ENCODE data around the gene ZFAND3.
"Not testable (repeated sequence)": the region's sequence is repeated elsewhere in the genome, so short reads cannot be mapped to it uniquely, and the experiment has no call there.

The ZFAND3 gene

GRCh38 chr6:37878150-37878710 lies 58.7 kb downstream of the ZFAND3 start:
- DNase-seq: peak; percentile 83
- H3K27ac ChIP-seq: peak overlapping the region; percentile 31
- 0 out of 2 replicates have a peak, but pooled peaks cover 2% of the 10 kb centered on the region for H3K36me3 ChIP-seq
- no peaks in the 10 kb centered on the region for H3K9me3 ChIP-seq (ENCODE audit: severe bottlenecking)
- no peaks in the 10 kb centered on the region for H3K27me3 ChIP-seq (ENCODE audit: insufficient read depth, low read depth, severe bottlenecking)
- no peak for TF ChIP-seq CTCF (IDR thresholded peaks at IDR 0.05; ENCODE audit: low read depth, low read length)
- peak overlapping the region; percentile 8; the same call in 1 of the 2 replicates for H3K4me3 ChIP-seq (ENCODE audit: low read depth, low read length)

GRCh38 chr6:37880602-37881001 lies 61.1 kb downstream of the ZFAND3 start:
- not testable (repeated sequence) for H3K27me3 ChIP-seq (ENCODE audit: insufficient read depth, low read depth, severe bottlenecking); H3K4me3 ChIP-seq (ENCODE audit: low read depth, low read length); H3K27ac ChIP-seq; DNase-seq; H3K9me3 ChIP-seq (ENCODE audit: severe bottlenecking); H3K36me3 ChIP-seq

GRCh38 chr6:37882292-37882691 lies 62.8 kb downstream of the ZFAND3 start:
- no peaks in the 10 kb centered on the region for H3K36me3 ChIP-seq
- no peak overlapping the region for H3K4me3 ChIP-seq (ENCODE audit: low read depth, low read length)
- no peaks in the 10 kb centered on the region for H3K9me3 ChIP-seq (ENCODE audit: severe bottlenecking)
- H3K27ac ChIP-seq: no peak overlapping the region
- TF ChIP-seq CTCF (IDR thresholded peaks at IDR 0.05; ENCODE audit: low read depth, low read length): no peak
- no peaks in the 10 kb centered on the region for H3K27me3 ChIP-seq (ENCODE audit: insufficient read depth, low read depth, severe bottlenecking)
- DNase-seq: no peak

- Histone ChIP-seq H3K4me3 (ENCODE audit: low read depth, low read length) (no peak overlapping the region), H3K27me3 (ENCODE audit: insufficient read depth, low read depth, severe bottlenecking) (no peaks in the 10 kb centered on the region), H3K9me3 (ENCODE audit: severe bottlenecking) (no peaks in the 10 kb centered on the region), H3K27ac (no peak overlapping the region), H3K36me3 (no peaks in the 10 kb centered on the region)
- no peak for DNase-seq
- TF ChIP-seq CTCF (IDR thresholded peaks at IDR 0.05; ENCODE audit: low read depth, low read length): no peak
Measured at GRCh38 chr6:37882724-37883413, 63.3 kb downstream of the ZFAND3 start.

- Histone ChIP-seq H3K27ac (no peak overlapping the region), H3K9me3 (ENCODE audit: severe bottlenecking) (no peaks in the 10 kb centered on the region)
- TF ChIP-seq CTCF (IDR thresholded peaks at IDR 0.05; ENCODE audit: low read depth, low read length): no peak
Measured at GRCh38 chr6:37884548-37884947, 65.0 kb downstream of the ZFAND3 start.

GRCh38 chr6:37889051-37889450 lies 69.5 kb downstream of the ZFAND3 start:
- H3K4me3 ChIP-seq (ENCODE audit: low read depth, low read length): no peak overlapping the region
- H3K27ac ChIP-seq: no peak overlapping the region
- no peaks in the 10 kb centered on the region for H3K27me3 ChIP-seq (ENCODE audit: insufficient read depth, low read depth, severe bottlenecking)
- H3K9me3 ChIP-seq (ENCODE audit: severe bottlenecking): no peaks in the 10 kb centered on the region
- TF ChIP-seq CTCF (IDR thresholded peaks at IDR 0.05; ENCODE audit: low read depth, low read length): no peak
- no peak for DNase-seq
- no peaks in the 10 kb centered on the region; the same call in 1 of the 2 replicates for H3K36me3 ChIP-seq

More at GRCh38 chr6:37884548-37884947, 65.0 kb downstream of the ZFAND3 start:
- Histone ChIP-seq H3K36me3 (no peaks in the 10 kb centered on the region), H3K4me3 (ENCODE audit: low read depth, low read length) (no peak overlapping the region), H3K27me3 (ENCODE audit: insufficient read depth, low read depth, severe bottlenecking) (no peaks in the 10 kb centered on the region)
- DNase-seq: no peak

All from WERI-Rb-1 (cell line).